IMR-90 (cell line): ENCODE results near the gene PLS1.

ENCODE experiments used
- CHD1 ChIP-seq: IDR thresholded peaks from 2 replicates; pipeline ENCODE4 v1.6.1; 2012; ENCODE audit warnings: low read depth, low read length, improper control_type of control experiment
- CTCF ChIP-seq: conservative IDR thresholded peaks from 2 replicates; pipeline ENCODE4 v1.5.1; 2012; ENCODE audit warnings: mild to moderate bottlenecking, low read depth, low read length, improper control_type of control experiment
- MAZ ChIP-seq: IDR thresholded peaks from 2 replicates; pipeline ENCODE4 v1.6.1; 2012; ENCODE audit warnings: low read depth, mild to moderate bottlenecking, low read length, improper control_type of control experiment, moderate library complexity, borderline replicate concordance
- POLR2A ChIP-seq: IDR thresholded peaks from 2 replicates; pipeline ENCODE4 v1.6.1; 2012; ENCODE audit warnings: mild to moderate bottlenecking, low read depth, low read length
- RFX5 ChIP-seq: IDR thresholded peaks from 2 replicates; pipeline ENCODE4 v1.8.0; 2012; ENCODE audit warnings: low read depth, mild to moderate bottlenecking, low read length, moderate library complexity
- SMC3 ChIP-seq: fragments of 150-350 bp; IDR thresholded peaks from 2 replicates; pipeline ENCODE4 v1.6.1; 2016; ENCODE audit warnings: low read depth, mild to moderate bottlenecking, antibody characterized with exemption, low read length, moderate library complexity

DNA sequence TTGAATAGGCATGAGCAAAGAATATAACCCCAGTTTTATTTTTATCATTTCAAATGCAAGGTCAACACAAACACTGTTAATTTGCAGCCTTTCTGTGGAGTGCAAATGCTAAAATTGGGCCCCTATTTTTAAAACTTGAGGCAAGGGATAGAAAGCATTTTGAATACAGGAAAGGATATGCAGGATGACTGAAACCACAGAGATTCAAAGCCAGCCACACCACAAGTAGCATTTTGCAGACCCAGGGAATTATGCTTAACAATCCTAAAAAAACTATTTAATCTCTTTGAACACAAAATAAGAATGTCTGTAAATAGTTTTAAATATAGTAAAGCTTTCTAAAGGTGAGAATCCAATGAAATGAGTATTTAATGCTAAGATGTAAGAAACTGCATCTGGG, 64.7 kb downstream of the PLS1 start:
- TF ChIP-seq CTCF (no peak), POLR2A (no peak), CHD1 (no peak), MAZ (no peak), RFX5 (no peak), SMC3 (no peak)
